ENCODE results near the gene SPPL3.

DNA sequence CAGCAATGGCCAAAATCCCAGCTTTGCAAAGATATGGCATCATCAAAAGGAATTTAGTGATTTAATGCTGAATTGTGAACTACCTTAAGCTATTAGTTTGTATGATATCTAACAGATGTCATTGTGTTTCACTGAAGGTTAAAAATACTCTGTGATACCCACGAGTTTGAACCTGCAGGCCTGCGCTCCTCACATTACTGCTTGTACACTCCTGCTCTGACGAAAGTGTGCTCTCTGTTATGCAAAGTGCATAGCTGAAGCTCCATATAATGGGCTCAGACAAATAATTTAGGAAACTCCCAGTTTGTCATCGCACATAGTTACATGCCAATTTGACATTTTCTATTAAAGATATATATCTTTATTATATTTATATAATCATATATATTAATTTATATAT is 52.2 kb downstream of the SPPL3 start:
- TF ChIP-seq ZNF24 (tag by site-specific recombination; IDR thresholded peaks at IDR 0.05) (no peak), BCL11A (tag by site-specific recombination; IDR thresholded peaks at IDR 0.05; ENCODE audit: low read depth) (no peak), ZNF558 (tag by site-specific recombination; IDR thresholded peaks at IDR 0.05) (no peak), ZNF654 (tag by site-specific recombination; IDR thresholded peaks at IDR 0.05; ENCODE audit: low read depth) (no peak), ZNF473 (tag by site-specific recombination; IDR thresholded peaks at IDR 0.05) (no peak), ZNF311 (tag by site-specific recombination; IDR thresholded peaks at IDR 0.05; ENCODE audit: borderline replicate concordance) (no peak), ZNF274 (IDR thresholded peaks at IDR 0.05; ENCODE audit: low read length) (no peak), ZNF274 (tag by site-specific recombination; IDR thresholded peaks at IDR 0.05; ENCODE audit: borderline replicate concordance) (no peak)
- TF ChIP-seq, protein P1, sequence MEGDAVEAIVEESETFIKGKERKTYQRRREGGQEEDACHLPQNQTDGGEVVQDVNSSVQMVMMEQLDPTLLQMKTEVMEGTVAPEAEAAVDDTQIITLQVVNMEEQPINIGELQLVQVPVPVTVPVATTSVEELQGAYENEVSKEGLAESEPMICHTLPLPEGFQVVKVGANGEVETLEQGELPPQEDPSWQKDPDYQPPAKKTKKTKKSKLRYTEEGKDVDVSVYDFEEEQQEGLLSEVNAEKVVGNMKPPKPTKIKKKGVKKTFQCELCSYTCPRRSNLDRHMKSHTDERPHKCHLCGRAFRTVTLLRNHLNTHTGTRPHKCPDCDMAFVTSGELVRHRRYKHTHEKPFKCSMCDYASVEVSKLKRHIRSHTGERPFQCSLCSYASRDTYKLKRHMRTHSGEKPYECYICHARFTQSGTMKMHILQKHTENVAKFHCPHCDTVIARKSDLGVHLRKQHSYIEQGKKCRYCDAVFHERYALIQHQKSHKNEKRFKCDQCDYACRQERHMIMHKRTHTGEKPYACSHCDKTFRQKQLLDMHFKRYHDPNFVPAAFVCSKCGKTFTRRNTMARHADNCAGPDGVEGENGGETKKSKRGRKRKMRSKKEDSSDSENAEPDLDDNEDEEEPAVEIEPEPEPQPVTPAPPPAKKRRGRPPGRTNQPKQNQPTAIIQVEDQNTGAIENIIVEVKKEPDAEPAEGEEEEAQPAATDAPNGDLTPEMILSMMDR (tag by site-specific recombination; IDR thresholded peaks at IDR 0.05) = no peak
- TF ChIP-seq, protein P2, sequence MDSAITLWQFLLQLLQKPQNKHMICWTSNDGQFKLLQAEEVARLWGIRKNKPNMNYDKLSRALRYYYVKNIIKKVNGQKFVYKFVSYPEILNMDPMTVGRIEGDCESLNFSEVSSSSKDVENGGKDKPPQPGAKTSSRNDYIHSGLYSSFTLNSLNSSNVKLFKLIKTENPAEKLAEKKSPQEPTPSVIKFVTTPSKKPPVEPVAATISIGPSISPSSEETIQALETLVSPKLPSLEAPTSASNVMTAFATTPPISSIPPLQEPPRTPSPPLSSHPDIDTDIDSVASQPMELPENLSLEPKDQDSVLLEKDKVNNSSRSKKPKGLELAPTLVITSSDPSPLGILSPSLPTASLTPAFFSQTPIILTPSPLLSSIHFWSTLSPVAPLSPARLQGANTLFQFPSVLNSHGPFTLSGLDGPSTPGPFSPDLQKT (IDR thresholded peaks at IDR 0.05; ENCODE audit: borderline replicate concordance, low read depth, low read length) = no peak

All from HEK293 (cell line).